Spleen (tissue), 11 donors: Measurements from ENCODE around the gene KIF5A. TPM values are rescaled to one million over a fixed set of nuclear protein-coding genes. Genes with fewer than 3 reads are reported as not detected.

ENCODE experiments used
- DNase-seq: peaks from one replicate; pipeline ENCODE4 v3.0.0-alpha.2; 2020
- H3K27ac ChIP-seq, 8 donors: fragments of 200-600 bp; sonication (generic) in 7 of 8; 1 replicate in 4 of 8; 2 replicates in 4 of 8; pipeline versions ENCODE4 v1.5.0 to v1.8.0; 2016 to 2021; ENCODE audit warnings: inconsistent platforms in 4 of 8, mild to moderate bottlenecking in 4 of 8, moderate library complexity in 1 of 8
- H3K27me3 ChIP-seq, 7 donors: fragments of 200-600 bp; sonication (generic) in 6 of 7; replicated peaks in 1 of 7; 1 replicate in 4 of 7; 2 replicates in 3 of 7; pipeline versions ENCODE4 v1.5.0 to v1.8.0; 2016 to 2021; ENCODE audit warnings: inconsistent platforms in 3 of 7, mild to moderate bottlenecking in 1 of 7
- H3K36me3 ChIP-seq, 6 donors: fragments of 200-600 bp; sonication (generic) in 5 of 6; 1 replicate in 4 of 6; 2 replicates in 2 of 6; pipeline versions ENCODE4 v1.5.0 to v1.8.0; 2016 to 2021; ENCODE audit warnings: inconsistent platforms in 2 of 6
- H3K4me1 ChIP-seq, 6 donors: fragments of 200-600 bp; sonication (generic) in 5 of 6; 1 replicate in 3 of 6; 2 replicates in 3 of 6; pipeline versions ENCODE4 v1.5.0 to v1.8.0; 2016 to 2021; ENCODE audit warnings: inconsistent platforms in 3 of 6
- H3K4me3 ChIP-seq, 8 donors: fragments of 200-600 bp; sonication (generic) in 7 of 8; 1 replicate in 4 of 8; 2 replicates in 4 of 8; pipeline versions ENCODE4 v1.5.0 to v1.8.0; 2016 to 2021; ENCODE audit warnings: inconsistent platforms in 4 of 8, mild to moderate bottlenecking in 4 of 8, moderate library complexity in 2 of 8
- H3K9me3 ChIP-seq, 8 donors: fragments of 200-600 bp; sonication (generic) in 7 of 8; 1 replicate in 4 of 8; 2 replicates in 4 of 8; pipeline versions ENCODE4 v1.5.0 to v1.8.0; 2016 to 2021; ENCODE audit warnings: inconsistent platforms in 4 of 8
- CTCF ChIP-seq, 11 experiments: fragments of 200-600 bp in 7 of 11; fragments of 450-650 bp in 4 of 11; sonication (generic) in 4 of 11; IDR thresholded peaks in 8 of 11; conservative IDR thresholded peaks in 3 of 11; 1 replicate in 7 of 11; 2 replicates in 4 of 11; pipeline versions ENCODE4 v1.4.0 to v1.8.0; 2016 to 2021; ENCODE audit warnings: antibody characterized with exemption in 11 of 11, inconsistent platforms in 4 of 11, mild to moderate bottlenecking in 1 of 11
- POLR2A ChIP-seq, 3 donors: fragments of 450-650 bp; IDR thresholded peaks; one replicate each; pipeline ENCODE4 v1.5.1; 2017; ENCODE audit warnings: antibody characterized with exemption in 3 of 3, mild to moderate bottlenecking in 1 of 3
- POLR2AphosphoS5 ChIP-seq, 3 donors: sonication (generic); formaldehyde crosslinking; IDR thresholded peaks; one replicate each; pipeline ENCODE4 v1.5.1; 2017; ENCODE audit warnings: antibody characterized with exemption in 3 of 3
- WGBS, 5 donors: extraction: QIAGEN DNeasy Blood & Tissue Kit in 3 of 5; methylation state at CpG; one replicate each; pipeline versions ENCODE4 v1.1.5 to v1.1.7; 2013 to 2018; 5-methylcytosine and 5-hydroxymethylcytosine counted together
- intact Hi-C: fragments of 100-400 bp; cut with DNase I; formaldehyde crosslinking; loops from one replicate; pipeline ENCODE4 v1.15.0; 2023; ENCODE audit warnings: low total_unique reads
- polyA plus RNA-seq, 3 donors: library from polyadenylated mRNA; stranded (reverse); fragments of 200-250 nt; gene quantifications; one replicate each; pipeline ENCODE4 v1.2.1, GENCODE V29; 2013
- total RNA-seq, 7 donors: library from RNA; depleted of rRNA in 3 of 7; stranded (reverse); fragments of >200 nt in 3 of 7; fragmentation: NEBNext Ultra II Directional in 4 of 7; extraction: Animal tissue kit (Norgen Biotek cat#: 25700) in 4 of 7; gene quantifications; one replicate each; pipeline versions ENCODE4 v1.1.0 to v1.2.1, GENCODE V29; 2016 to 2021
- donor health status: healthy with polysubstance abuse.
- donor health status: DM: no; HTN: no; CAD: no; lungs with moderate emphysema.
- donor health status: DM: no; HTN: no; CAD: no.
- donor health status: Bipolar disorder and iron deficiency.
- donor health status: healthy.
- donor health status: DM: no; HTN: no; CAD: no.
- donor health status: DM: yes; HTN: yes; CAD: no.

Gene KIF5A
- total and polyA plus RNA-seq, 10 donors: 0.07 to 0.76 (median 0.13) TPM; not detected in 1

GRCh38 chr12:57528831-57529555 lies 20.9 kb upstream of the KIF5A start:
- Histone ChIP-seq H3K4me3 (no peak overlapping the region), H3K27me3 (no peaks in the 10 kb centered on the region), H3K36me3 (peaks cover 0 to 100% (median 98%) of the 10 kb centered on the region in 6 donors), H3K4me1 (peaks cover 10 to 35% (median 18%) of the 10 kb centered on the region in 6 donors), H3K9me3 (no peaks in the 10 kb centered on the region), H3K27ac (peak overlapping the region in 1 of 8 donors; percentile 3)
- 78 to 93% (median 83%) methylated on average over 9 to 10 of the region's 10 CpGs for WGBS, 5 donors
- no peak for DNase-seq
- no peak for TF ChIP-seq CTCF (IDR thresholded peaks at IDR 0.05 in 8 of 11, conservative IDR thresholded peaks at IDR 0.05 in 3 of 11)
- peak in 2 of 3 donors; percentile 14 to 38 for TF ChIP-seq POLR2AphosphoS5 (IDR thresholded peaks at IDR 0.05)
- intact Hi-C loops: no loop called here

GRCh38 chr12:57529831-57530230 lies 20.0 kb upstream of the KIF5A start:
- Histone ChIP-seq H3K36me3 (peaks cover 0 to 100% (median 98%) of the 10 kb centered on the region in 6 donors), H3K27me3 (no peaks in the 10 kb centered on the region), H3K9me3 (no peaks in the 10 kb centered on the region), H3K4me3 (no peak overlapping the region), H3K27ac (peak overlapping the region in 1 of 8 donors; percentile 27), H3K4me1 (peaks cover 1 to 26% (median 10%) of the 10 kb centered on the region in 6 donors)
- 69 to 89% (median 75%) methylated on average over 6 of the region's 6 CpGs for WGBS, 5 donors
- TF ChIP-seq POLR2A (IDR thresholded peaks at IDR 0.05) (no peak), POLR2AphosphoS5 (IDR thresholded peaks at IDR 0.05) (no peak), CTCF (IDR thresholded peaks at IDR 0.05 in 8 of 11, conservative IDR thresholded peaks at IDR 0.05 in 3 of 11) (no peak)
- intact Hi-C loops: no loop called here
- no peak for DNase-seq

GRCh38 chr12:57530396-57531142 lies 19.3 kb upstream of the KIF5A start:
- TF ChIP-seq POLR2A (IDR thresholded peaks at IDR 0.05): no peak
- no peak for TF ChIP-seq CTCF (IDR thresholded peaks at IDR 0.05 in 8 of 11, conservative IDR thresholded peaks at IDR 0.05 in 3 of 11)
- TF ChIP-seq POLR2AphosphoS5 (IDR thresholded peaks at IDR 0.05): peak in 1 of 3 donors; percentile 30
- WGBS, 5 donors: 80 to 95% (median 88%) methylated on average over 5 of the region's 5 CpGs
- DNase-seq: no peak
- Histone ChIP-seq H3K9me3 (no peaks in the 10 kb centered on the region), H3K36me3 (peaks cover 0 to 100% (median 95%) of the 10 kb centered on the region in 6 donors), H3K4me1 (peaks cover 0 to 19% (median 3%) of the 10 kb centered on the region in 6 donors), H3K27ac (peak overlapping the region in 1 of 8 donors; percentile 27), H3K4me3 (no peak overlapping the region), H3K27me3 (no peaks in the 10 kb centered on the region)
- intact Hi-C loops: no loop called here

- Histone ChIP-seq H3K4me3 (no peak overlapping the region), H3K27ac (no peak overlapping the region), H3K27me3 (no peaks in the 10 kb centered on the region), H3K36me3 (peaks cover 0 to 100% (median 85%) of the 10 kb centered on the region in 6 donors), H3K4me1 (peaks cover 0 to 6% (median 0%) of the 10 kb centered on the region in 6 donors), H3K9me3 (no peaks in the 10 kb centered on the region)
- TF ChIP-seq POLR2A (IDR thresholded peaks at IDR 0.05): no peak
- peak in 1 of 3 donors; percentile 6 for TF ChIP-seq POLR2AphosphoS5 (IDR thresholded peaks at IDR 0.05)
- 82 to 100% (median 92%) methylated on average over 1 of the region's 1 CpG for WGBS, 5 donors
- intact Hi-C loops: no loop called here
- DNase-seq: no peak
These were observed 18.0 kb upstream of the KIF5A start for GRCh38 chr12:57531836-57532235.
